GM18870 (cell line): ENCODE measurements around the gene IL17RA.
"Not testable (repeated sequence)": the region's sequence is repeated elsewhere in the genome, so short reads cannot be mapped to it uniquely, and the experiment has no call there.

ENCODE experiments used
- ATAC-seq: cut with Tn5 transposase; IDR thresholded peaks from one replicate; pipeline ENCODE4 v1.9.1; 2021; ENCODE audit warnings: moderate library complexity; ENCODE audit not compliant: unreplicated experiment

Gene IL17RA

DNA sequence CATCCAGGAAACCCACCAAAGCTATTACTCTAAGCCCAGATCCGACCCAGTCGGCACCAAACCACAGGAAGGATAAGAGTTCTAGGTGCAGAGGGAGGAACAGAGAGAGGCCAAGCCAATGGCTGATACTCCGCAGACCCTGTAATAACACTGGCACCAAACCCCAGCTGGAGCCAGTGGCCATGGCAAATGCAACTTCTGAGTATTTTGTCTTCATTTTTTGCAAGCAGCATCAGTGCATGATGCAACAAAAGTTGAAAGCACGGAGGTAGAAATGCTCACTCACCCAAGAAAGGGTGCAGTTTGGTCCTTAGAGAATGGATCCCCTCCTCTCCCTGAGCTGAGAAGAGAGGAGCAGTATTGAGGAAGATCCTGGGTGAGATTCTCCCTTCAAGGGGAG lies 33.5 kb downstream of the IL17RA start:
- no peak for ATAC-seq

- no peak for ATAC-seq
These were observed 34.8 kb downstream of the IL17RA start for GRCh38 chr22:17119481-17120202.

GRCh38 chr22:17120281-17120680 lies 35.5 kb downstream of the IL17RA start:
- no peak for ATAC-seq

- no peak for ATAC-seq
These were observed 36.0 kb downstream of the IL17RA start for GRCh38 chr22:17120711-17121232.

- ATAC-seq, result no peak
These were observed 36.7 kb downstream of the IL17RA start, which contains the start of gene TMEM121B for GRCh38 chr22:17121233-17122195. Gene TMEM121B, minus strand, starts transcription at chr22:17121360. Its CDS starts 233 bp downstream, at chr22:17121127.

- ATAC-seq, result no peak
These were observed 45.4 kb downstream of the IL17RA start for GRCh38 chr22:17130199-17130598.

DNA sequence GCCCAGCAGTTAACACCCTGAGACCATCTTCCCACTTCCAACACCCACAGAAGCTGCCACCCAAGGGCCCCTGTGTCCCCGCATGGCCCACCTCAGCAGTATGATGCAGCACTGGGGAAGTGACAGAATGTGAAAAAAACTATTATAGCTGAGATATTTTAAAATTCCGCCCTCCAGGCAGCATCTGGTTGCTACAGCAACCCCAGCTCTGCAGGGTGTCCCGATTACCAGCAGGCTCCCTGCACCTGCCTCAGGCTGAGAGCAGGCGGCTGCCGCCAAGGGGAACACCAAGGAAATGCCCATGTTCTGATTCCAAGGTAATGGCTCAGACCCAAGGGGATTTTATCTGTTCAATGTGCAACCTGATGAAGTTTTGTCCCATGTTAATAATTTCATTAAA lies 46.9 kb downstream of the IL17RA start:
- ATAC-seq, result no peak

DNA sequence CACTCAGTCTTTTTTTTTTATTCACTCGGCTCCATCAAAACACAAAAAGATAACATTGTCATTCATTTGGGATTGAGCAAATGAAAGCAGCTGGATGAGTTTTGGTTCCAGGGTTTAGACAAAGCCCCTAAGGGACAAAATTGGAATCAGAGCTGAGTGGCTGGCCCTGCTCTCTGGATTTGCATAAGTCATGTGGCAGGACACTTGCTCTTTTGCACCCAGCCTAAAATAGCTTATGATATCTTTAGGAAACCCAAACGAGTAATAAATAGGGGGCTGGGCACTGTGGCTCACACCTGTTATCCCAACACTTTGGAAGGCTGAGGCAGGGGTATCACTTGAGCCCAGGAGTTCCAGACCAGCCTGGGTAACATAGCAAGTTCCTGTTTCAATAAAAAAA lies 47.3 kb downstream of the IL17RA start:
- no peak for ATAC-seq

- no peak for ATAC-seq
These were observed 48.3 kb downstream of the IL17RA start for GRCh38 chr22:17133137-17133536.

GRCh38 chr22:17135153-17135760 lies 50.5 kb downstream of the IL17RA start:
- no peak for ATAC-seq

GRCh38 chr22:17137170-17137569 lies 52.4 kb downstream of the IL17RA start:
- ATAC-seq, result no peak

DNA sequence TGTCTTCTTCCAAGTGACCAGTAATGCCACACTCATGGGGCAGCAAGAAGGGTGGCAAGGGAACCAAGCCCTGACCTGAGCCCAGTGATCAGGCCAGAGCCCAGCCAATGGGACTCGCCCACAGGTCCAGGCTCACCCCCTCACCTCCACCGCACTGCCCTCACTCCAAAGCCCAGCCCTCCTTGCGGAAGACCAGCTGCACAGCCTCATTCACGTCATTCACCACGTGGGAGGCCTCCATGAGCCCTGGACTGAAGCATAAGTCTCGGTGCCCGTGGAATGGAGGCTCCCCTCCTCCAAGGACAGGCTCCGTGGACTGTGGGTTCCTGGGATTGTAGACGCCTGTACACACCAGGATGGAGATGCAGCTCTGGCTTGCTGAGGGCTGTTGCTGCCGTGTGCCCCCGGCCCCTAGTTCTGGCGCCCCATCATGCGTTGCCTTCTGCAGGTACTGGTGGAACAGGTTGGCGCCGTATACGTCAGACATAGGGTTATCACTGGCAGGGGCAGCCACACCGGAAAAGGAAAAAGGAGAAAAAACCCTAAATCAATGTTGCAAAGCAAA lies 53.1 kb downstream of the IL17RA start:
- no peak for ATAC-seq

DNA sequence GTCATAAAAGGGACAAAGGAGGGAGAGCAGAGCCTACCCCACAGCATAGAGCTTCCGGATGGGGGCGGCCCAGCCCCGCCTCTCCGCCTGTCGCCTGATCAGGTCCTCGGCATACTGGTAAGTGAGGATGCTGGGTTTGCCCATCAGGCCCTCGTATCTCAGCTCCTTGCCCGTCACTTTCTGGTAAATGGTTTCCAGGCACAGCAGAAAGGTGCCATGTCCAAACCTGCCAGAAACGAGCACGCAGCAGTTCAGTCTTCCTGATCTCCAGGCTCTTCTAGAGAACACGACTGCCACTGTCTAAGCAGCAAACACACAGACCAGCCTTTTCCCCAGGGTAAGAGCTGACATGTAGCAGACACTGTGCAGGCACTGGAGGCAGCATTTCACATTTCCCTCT lies 53.7 kb downstream of the IL17RA start:
- ATAC-seq, result no peak

DNA sequence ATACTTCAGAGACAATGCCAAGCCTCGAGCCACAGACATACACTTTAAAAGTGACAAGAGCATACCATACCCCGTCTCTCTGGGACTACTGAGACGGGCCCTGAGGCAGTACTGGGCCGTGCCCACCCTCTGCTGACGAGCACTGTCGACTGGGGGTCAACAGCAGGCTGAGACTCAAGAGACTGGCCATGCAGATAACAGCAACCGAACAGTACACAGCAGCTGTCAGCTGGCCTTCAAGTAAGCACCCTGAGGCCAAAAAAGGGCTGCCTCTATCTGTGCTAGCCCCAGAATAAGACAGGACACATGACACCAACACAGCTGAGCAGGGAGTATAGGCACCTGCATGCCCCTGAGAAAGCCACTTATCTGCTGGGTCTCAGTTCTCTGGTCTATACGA lies 55.2 kb downstream of the IL17RA start:
- ATAC-seq, result no peak

DNA sequence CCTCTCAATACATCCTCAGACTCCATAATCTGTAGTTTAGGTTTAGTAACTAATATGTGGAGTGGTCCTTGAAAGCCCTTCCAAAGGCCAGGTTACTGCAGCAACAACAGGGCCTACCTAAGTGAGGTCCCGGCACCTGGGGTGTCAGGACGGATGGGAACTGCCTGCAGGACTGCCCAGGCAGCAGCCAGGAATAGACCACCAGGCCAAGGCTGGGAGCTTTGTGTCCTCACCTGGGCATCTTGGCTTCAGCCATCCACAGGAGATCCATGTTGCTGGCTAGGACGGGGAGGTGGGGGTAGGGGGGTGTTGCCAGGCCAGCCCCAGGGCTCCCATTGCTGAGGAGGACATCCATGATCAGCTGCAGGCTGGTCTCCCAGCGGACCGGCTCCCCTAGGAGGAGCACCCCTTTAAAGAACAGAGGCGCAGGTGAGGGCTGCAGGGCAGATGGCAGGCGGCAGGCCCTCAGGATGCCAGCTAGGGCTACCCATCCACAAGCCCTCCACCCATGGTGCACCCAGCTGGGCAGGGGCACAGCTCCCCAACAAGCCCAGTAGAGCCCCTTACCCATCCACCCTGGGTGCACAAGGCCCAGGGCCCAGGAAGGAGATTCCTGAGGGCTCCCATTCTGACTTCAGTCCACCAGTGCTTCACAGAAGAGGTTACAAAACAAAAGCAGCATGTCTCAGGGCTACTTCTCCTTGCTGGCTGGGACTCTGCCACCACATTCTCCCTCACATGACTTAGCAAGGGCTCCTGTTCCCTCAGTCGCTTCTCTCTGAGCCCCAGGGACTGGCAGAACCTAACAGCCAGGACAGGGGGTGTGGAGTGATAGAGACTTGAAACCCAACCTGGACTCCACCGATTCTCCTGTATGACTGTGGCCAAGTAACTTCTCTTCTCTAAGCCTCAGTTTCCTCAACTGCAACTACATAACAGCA lies 56.3 kb downstream of the IL17RA start:
- no peak for ATAC-seq

DNA sequence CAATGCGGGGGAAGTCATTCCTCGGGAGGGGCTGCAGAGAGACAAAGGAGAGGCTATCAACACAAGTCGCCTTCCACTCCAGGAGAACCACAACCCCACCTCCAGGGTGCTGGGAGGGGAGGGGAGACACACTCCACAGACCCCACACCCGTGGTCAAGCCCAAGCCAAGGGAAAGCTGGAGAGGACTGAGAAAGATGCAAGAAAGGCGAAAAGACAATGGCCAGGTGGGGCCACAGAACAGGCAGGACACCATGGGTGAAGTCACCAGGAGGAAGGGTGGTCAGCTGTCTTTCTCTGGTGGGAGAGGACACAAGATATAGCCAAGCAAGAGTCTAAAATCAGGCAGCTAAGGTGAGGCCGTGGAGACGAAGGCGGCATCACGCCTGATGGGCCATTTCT lies 58.3 kb downstream of the IL17RA start:
- ATAC-seq, result no peak

DNA sequence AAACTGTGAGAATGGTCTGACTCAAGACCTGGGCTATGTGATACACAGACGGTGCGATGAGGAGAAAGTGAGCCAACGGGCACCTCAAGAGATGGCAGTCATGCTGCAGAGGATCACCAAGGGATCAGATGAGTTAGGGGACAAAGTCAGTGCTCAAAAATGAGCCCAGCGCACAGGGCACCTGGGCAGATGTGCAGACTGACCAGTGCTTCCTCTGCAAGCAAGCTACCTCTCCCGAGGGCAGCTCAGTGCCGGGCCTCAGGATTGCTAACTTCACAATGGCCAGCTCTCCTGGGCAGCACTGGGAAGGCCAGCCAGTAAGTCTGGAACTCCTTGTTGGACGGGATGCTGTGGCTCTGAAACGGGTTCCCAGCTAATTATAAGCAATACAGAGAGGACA lies 59.0 kb downstream of the IL17RA start:
- ATAC-seq, result no peak

- no peak for ATAC-seq
These were observed 60.4 kb downstream of the IL17RA start for GRCh38 chr22:17145021-17145680.

DNA sequence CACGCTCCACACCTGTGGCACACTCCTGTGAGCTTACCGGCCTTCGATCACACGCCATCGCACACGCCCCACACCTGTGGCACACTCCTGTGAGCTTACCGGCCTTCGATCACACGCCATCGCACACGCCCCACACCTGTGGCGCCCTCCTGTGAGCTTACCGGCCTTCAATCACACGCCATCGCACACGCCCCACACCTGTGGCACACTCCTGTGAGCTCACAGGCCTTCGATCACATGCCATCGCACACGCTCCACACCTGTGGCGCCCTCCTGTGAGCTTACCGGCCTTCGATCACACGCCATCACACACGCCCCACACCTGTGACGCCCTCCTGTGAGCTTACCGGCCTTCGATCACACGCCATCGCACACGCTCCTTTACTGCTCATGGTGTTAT lies 62.7 kb downstream of the IL17RA start:
- not testable (repeated sequence) for ATAC-seq
